ENCODE results near the gene FSIP2. TPM values are rescaled to one million over a fixed set of nuclear protein-coding genes. Genes with fewer than 3 reads are reported as not detected.

Gene FSIP2
- total RNA-seq, 4 donors from 2014 or later: 1.5 to 4.2 (median 2.3) TPM

GRCh38 chr2:185875136-185875931 is 136.7 kb downstream of the FSIP2 start:
- TF ChIP-seq CTCF (IDR thresholded peaks at IDR 0.05) (no peak), POLR2A (IDR thresholded peaks at IDR 0.05) (no peak)
- WGBS, 2 donors: 85 to 90% methylated on average over 6 to 7 of the region's 7 CpGs
- Histone ChIP-seq H3K9me3 (no peaks in the 10 kb centered on the region), H3K4me3 (replicated peaks in 1 of 3) (no peak overlapping the region), H3K36me3 (no peaks in the 10 kb centered on the region), H3K4me1 (no peaks in the 10 kb centered on the region), H3K27me3 (no peaks in the 10 kb centered on the region), H3K27ac (no peak overlapping the region)
- intact Hi-C loops (cut with DNase I): no loop called here
- no peak for DNase-seq

DNA sequence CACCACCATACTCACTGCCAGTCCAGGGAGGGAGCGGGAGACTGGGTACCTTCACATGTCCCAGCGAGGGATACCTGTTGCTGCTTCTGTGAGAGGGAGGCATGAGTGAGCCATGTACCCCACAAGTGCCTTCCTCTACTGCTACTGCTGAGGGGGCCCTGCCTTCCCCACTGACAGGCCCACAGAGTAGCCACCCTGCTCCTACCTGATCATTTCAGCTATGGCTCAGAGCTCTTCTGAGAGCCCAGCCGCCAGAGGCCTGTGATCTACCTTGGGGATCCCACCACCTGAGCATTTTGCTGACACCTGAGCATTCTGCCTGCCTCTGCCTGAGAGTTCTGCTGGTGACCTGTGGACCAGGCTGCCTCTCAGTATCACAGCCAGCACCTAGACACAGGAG is 137.6 kb downstream of the FSIP2 start:
- Histone ChIP-seq H3K4me1 (no peaks in the 10 kb centered on the region), H3K27ac (no peak overlapping the region), H3K27me3 (no peaks in the 10 kb centered on the region), H3K36me3 (no peaks in the 10 kb centered on the region), H3K9me3 (no peaks in the 10 kb centered on the region), H3K4me3 (replicated peaks in 1 of 3) (no peak overlapping the region)
- intact Hi-C loops (cut with DNase I): no loop called here
- 83 to 98% methylated on average over 2 to 3 of the region's 3 CpGs for WGBS, 2 donors
- no peak for DNase-seq
- TF ChIP-seq POLR2A (IDR thresholded peaks at IDR 0.05) (no peak), CTCF (IDR thresholded peaks at IDR 0.05) (no peak)

DNA sequence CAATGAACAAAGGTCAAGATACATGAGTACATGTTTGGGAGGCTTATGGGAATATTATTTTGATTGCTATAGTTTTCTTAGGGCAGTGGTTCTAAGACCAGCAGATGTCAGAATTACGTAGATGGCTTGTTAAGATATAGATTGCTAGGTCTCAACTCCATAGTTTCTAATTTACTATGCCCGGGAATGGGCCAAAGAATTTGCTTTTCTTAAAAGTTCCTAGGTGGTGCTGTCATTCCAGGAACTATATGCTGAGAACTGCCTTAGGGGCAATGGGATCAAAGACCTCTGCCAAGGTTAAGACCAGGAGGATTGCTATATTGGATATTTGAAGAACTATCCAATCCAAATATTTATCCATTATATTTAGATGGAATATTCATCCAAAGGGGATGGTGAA is 141.8 kb downstream of the FSIP2 start:
- Histone ChIP-seq H3K27me3 (no peaks in the 10 kb centered on the region), H3K4me1 (no peaks in the 10 kb centered on the region), H3K27ac (no peak overlapping the region), H3K4me3 (replicated peaks in 1 of 3) (no peak overlapping the region), H3K36me3 (no peaks in the 10 kb centered on the region), H3K9me3 (no peaks in the 10 kb centered on the region)
- TF ChIP-seq POLR2A (IDR thresholded peaks at IDR 0.05): no peak
- TF ChIP-seq CTCF (IDR thresholded peaks at IDR 0.05): no peak
- intact Hi-C loops (cut with DNase I): no loop called here
- 83 to 86% methylated on average over 2 of the region's 2 CpGs for WGBS, 2 donors
- DNase-seq: no peak
